Dendritic cell treated with granulocyte-macrophage colony-stimulating factor and Interleukin-4, amounts not matched to agents 40 ng/mL and 50 ng/mL, for 4 days (primary cell): ENCODE measurements around the gene HNRNPM.

Source experiments
- H3K27ac Mint-ChIP-seq: one replicate; pipeline ENCODE4 v1.8.0; 2022; ENCODE audit warnings: mild to moderate bottlenecking, mixed read lengths
- H3K27me3 Mint-ChIP-seq: one replicate; pipeline ENCODE4 v1.8.0; 2022; ENCODE audit warnings: mild to moderate bottlenecking, mixed read lengths
- H3K36me3 Mint-ChIP-seq: one replicate; pipeline ENCODE4 v1.8.0; 2022; ENCODE audit warnings: low read depth, mixed read lengths
- H3K4me1 Mint-ChIP-seq: one replicate; pipeline ENCODE4 v1.8.0; 2022; ENCODE audit warnings: low read depth, mixed read lengths
- H3K4me3 Mint-ChIP-seq: one replicate; pipeline ENCODE4 v1.8.0; 2022; ENCODE audit warnings: mild to moderate bottlenecking, moderate library complexity, mixed read lengths
- H3K9me3 Mint-ChIP-seq: one replicate; pipeline ENCODE4 v1.8.0; 2022; ENCODE audit warnings: mixed read lengths
- intact Hi-C: fragments of 100-400 bp; cut with micrococcal nuclease; formaldehyde crosslinking; loops from one replicate; pipeline ENCODE4 v1.15.0; 2022

The HNRNPM gene

DNA sequence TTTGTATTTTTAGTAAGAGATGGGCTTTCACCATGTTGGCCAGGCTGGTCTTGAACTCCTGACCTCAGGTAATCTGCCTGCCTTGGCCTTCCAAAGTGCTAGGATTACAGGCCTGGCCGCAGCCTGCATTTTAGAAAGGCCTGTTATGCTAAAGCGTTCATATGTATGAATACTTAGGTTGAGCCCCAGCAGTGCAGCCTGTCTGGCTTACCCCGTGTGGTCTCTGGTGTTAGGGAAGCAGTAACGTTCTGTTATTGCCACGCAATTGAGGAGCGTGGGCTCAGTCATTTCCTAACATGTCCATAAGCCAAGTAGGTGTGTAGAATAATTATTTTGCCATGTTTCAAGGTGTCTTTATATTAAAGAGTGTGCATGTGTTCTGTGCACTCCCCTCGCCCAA, 14.3 kb downstream of the HNRNPM start:
- Mint-ChIP-seq H3K4me1 (peaks cover 47% of the 10 kb centered on the region), H3K27me3 (no peaks in the 10 kb centered on the region), H3K4me3 (no peak overlapping the region), H3K27ac (no peak overlapping the region), H3K9me3 (no peaks in the 10 kb centered on the region), H3K36me3 (peaks cover 87% of the 10 kb centered on the region)
- intact Hi-C loops = no loop called here

DNA sequence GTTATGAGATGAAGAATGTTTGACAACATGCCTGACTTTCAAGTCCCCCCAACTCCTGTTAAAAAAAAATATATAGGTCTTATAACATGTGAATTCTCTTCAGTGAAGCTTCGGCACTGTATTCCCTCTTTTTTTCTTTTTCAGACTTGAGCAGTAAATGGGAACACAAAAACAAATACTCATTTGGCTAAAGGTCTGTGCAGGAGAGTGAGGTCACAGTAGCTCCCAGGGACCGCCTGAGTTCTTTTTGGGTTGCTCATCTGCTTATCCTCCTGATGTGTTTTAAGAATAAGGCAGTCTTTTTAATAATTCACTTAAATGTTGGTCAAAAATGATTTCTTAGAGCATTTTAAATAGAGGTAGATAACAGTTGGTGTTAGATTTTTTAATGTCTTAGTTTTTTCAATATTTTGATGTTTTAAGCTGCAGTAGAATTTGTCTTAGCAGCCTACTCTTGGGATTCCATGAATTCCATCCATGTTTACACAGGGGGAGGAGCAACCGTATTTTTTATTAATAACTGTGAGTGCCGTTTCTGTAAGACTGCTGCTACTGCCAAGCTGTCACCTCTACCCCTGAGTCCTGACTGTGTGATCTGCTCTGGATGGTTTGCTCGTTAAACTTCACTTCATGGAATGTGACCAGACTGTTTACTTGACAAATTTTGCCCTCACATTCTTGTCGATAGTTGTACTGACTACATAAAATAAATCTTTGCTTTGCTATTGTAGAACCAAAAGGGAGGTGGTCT, 14.9 kb downstream of the HNRNPM start:
- Mint-ChIP-seq H3K4me1 (peaks cover 41% of the 10 kb centered on the region), H3K27me3 (no peaks in the 10 kb centered on the region), H3K36me3 (peaks cover 87% of the 10 kb centered on the region), H3K27ac (no peak overlapping the region), H3K4me3 (no peak overlapping the region), H3K9me3 (no peaks in the 10 kb centered on the region)
- intact Hi-C loops = no loop called here

DNA sequence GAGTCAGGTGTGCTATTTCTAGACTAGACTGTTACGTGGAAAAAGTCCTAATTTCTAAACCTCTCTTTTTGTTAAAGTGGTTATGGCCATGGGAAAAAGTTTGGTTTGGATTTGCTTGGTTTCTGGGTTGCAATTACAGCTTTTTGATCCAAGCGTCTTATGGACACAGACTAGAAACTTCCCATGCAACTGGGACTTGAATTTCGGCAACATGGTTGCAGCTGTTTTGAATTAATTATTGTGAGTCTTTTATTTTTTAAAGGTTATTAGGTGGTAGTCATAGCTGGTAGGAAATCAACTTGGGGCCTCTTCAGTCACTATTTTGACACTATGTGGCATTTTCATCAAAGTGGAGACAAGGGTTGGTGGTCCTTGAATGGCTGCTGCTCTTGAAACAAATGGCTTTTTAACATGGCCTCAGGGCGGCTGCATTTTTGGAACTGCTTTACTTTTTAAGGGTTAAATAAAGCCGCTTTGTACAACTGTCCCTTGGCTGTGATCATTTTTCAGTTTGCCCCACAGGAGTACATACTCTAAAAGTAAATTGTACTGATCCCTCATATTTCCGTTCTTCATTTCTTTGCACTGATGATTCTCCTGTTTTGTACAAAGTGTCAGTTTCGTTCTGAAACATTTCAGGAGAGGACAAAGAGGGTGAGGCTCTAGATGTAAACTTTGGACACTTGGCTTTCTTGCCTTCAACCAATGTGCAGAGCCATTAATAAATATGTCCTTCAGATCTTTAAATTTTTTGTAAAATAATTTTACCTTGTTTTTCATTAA, 15.9 kb downstream of the HNRNPM start:
- peaks cover 39% of the 10 kb centered on the region for H3K4me1 Mint-ChIP-seq
- H3K27ac Mint-ChIP-seq = no peak overlapping the region
- H3K4me3 Mint-ChIP-seq = no peak overlapping the region

DNA sequence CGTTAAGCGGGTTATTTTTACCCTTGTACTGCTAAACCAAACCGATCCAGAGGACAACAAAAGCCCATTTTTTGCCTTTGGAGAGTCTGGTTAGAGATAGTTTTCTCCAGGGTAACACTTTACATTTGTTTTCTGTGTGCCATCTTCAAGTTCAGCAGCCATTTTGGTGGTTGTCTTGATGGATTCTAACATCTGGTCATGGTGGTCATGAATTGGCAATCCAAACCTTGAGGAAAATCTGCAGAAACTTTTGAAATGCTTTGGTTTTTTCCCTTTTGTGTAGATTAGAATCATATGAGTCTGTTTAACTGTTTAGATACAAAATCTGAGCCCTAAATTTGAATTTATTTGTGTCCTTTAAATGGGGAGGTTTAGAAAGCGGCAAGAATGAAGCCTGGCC, 16.6 kb downstream of the HNRNPM start:
- Mint-ChIP-seq H3K9me3 (no peaks in the 10 kb centered on the region), H3K4me1 (peaks cover 34% of the 10 kb centered on the region), H3K36me3 (peaks cover 87% of the 10 kb centered on the region), H3K27me3 (no peaks in the 10 kb centered on the region), H3K27ac (no peak overlapping the region), H3K4me3 (no peak overlapping the region)
- intact Hi-C loops = no loop called here

More for the DNA sequence above, 15.9 kb downstream of the HNRNPM start:
- Mint-ChIP-seq H3K27me3 (no peaks in the 10 kb centered on the region), H3K9me3 (no peaks in the 10 kb centered on the region), H3K36me3 (peaks cover 87% of the 10 kb centered on the region)
- intact Hi-C loops = no loop called here

DNA sequence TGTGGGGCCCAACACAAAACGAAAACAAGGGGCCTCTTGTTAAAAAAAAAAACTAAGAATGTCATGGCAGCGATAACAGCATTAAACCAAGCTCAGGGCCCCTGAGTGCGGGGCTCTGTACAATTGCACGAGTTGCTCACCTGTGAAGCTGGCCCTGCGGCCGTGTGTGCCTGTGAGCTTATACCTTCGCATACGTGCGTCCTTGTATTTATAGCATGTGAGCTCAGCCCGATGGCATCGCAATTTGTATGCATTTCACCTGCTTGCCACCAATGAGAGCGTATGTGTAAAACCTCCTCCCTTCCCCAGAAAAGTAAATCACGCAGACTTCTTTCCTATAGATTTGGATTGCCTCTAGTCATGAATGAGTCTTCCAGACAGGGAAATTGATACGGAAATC, 17.1 kb downstream of the HNRNPM start:
- no peak overlapping the region for H3K27ac Mint-ChIP-seq
- no peaks in the 10 kb centered on the region for H3K9me3 Mint-ChIP-seq
- H3K4me1 Mint-ChIP-seq = peaks cover 29% of the 10 kb centered on the region
- H3K4me3 Mint-ChIP-seq = no peak overlapping the region
- peaks cover 87% of the 10 kb centered on the region for H3K36me3 Mint-ChIP-seq
- intact Hi-C loops = no loop called here
- H3K27me3 Mint-ChIP-seq = no peaks in the 10 kb centered on the region

DNA sequence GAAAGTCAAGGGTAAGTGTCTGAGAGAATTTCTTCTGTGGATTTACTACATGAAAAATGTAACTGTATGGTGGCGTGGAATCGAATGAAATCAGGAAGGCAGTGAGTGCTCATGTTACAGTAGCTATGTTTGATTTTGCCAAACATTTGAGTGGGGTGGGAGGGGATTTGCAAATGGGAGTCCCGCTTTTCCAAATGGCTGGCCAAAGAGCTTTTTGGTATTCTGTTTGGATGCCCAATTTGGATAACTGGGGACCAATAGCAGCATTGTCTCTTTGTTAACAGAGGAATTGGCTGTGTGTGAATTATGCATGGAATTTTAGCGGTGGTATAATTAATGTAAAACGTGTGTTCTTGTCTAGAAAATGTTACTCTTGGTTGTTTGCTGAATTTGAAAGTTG, 17.8 kb downstream of the HNRNPM start:
- Mint-ChIP-seq H3K27ac (no peak overlapping the region), H3K27me3 (no peaks in the 10 kb centered on the region), H3K4me1 (peaks cover 29% of the 10 kb centered on the region), H3K36me3 (peaks cover 90% of the 10 kb centered on the region), H3K9me3 (no peaks in the 10 kb centered on the region), H3K4me3 (no peak overlapping the region)
- intact Hi-C loops = no loop called here

DNA sequence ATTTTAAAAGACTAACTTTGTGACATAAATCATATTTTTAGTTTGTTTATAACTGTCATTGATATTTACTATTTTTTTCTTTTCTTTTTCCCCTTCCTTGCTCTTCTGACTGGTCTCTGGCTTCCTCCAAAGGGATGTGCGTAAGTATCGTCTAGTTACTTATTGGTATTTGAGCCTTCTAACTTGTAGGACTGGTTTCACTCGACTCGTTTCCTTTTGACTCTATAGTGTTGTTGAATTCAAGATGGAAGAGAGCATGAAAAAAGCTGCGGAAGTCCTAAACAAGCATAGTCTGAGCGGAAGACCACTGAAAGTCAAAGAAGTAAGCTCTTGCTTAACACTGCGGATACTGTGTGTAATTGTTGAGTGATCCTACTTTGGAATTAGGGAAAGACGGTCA, 18.6 kb downstream of the HNRNPM start:
- H3K9me3 Mint-ChIP-seq = no peaks in the 10 kb centered on the region
- peaks cover 94% of the 10 kb centered on the region for H3K36me3 Mint-ChIP-seq
- intact Hi-C loops = no loop called here
- no peak overlapping the region for H3K27ac Mint-ChIP-seq
- H3K4me1 Mint-ChIP-seq = peaks cover 29% of the 10 kb centered on the region
- no peaks in the 10 kb centered on the region for H3K27me3 Mint-ChIP-seq
- no peak overlapping the region for H3K4me3 Mint-ChIP-seq

DNA sequence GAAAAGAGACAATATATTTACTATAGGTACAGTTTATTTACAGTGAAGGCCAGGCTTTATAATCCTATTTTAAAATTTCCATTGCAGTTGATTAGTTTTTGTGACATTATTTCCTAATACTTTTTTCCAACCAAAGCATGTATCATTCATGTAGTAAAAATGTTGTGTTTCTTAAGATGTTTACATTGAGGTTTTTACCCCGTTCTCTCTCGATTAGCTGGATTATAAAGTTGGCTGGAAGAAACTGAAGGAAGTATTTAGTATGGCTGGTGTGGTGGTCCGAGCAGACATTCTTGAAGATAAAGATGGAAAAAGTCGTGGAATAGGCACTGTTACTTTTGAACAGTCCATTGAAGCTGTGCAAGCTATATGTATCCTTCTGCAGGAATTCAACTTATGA, 21.2 kb downstream of the HNRNPM start:
- no peaks in the 10 kb centered on the region for H3K27me3 Mint-ChIP-seq
- peaks cover 97% of the 10 kb centered on the region for H3K36me3 Mint-ChIP-seq
- H3K27ac Mint-ChIP-seq = no peak overlapping the region
- no peaks in the 10 kb centered on the region for H3K9me3 Mint-ChIP-seq
- peaks cover 24% of the 10 kb centered on the region for H3K4me1 Mint-ChIP-seq
- intact Hi-C loops = no loop called here
- H3K4me3 Mint-ChIP-seq = no peak overlapping the region

DNA sequence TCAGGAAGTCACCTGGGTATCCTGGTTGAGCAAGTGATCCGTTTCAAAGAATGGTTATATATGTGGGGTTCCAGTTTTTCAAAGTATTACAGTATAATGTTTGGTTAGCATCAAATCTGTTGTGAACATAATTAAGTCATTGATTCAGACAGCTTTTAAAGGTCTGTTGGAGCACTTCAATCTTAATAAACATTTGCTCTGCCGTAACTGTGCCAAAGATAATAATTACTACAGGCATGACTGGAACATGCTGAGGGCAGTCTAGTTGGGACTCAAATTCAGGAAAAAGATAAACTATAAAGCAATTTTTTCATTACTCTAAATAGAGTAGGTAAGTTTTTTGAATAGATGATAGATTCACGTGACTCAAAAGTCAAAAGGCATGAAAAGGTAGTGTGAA, 23.3 kb downstream of the HNRNPM start:
- H3K27me3 Mint-ChIP-seq = no peaks in the 10 kb centered on the region
- H3K27ac Mint-ChIP-seq = no peak overlapping the region
- peaks cover 35% of the 10 kb centered on the region for H3K4me1 Mint-ChIP-seq
- peaks cover 100% of the 10 kb centered on the region for H3K36me3 Mint-ChIP-seq
- intact Hi-C loops = no loop called here
- H3K4me3 Mint-ChIP-seq = no peak overlapping the region
- no peaks in the 10 kb centered on the region for H3K9me3 Mint-ChIP-seq

DNA sequence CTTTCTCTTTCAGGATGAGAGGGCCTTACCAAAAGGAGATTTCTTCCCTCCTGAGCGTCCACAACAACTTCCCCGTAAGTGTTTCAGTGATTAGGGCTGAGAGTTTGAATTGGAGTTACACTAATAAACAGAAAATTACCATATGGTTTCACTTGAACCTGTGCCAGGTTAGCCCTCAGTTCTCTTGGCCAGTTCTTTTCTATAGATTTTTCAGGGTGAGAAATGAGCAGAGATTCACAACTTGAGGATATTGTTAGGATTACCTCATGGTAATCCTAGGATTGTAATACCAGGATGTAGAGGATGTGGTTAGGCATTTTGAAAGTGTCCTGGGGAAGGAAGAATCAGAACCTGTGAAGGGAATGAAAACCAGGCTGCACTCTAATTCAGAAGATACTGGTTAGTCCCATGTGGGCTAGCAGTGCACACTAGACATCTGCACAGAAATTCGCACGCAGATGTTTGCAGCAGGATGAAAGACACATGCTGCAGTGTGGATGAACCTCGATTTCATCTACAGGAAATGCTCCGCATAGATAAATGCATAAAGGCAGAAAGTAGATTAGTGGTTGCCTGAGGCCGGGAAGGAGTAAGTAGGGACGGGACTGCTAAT, 24.1 kb downstream of the HNRNPM start:
- intact Hi-C loops = no loop called here
- no peaks in the 10 kb centered on the region for H3K27me3 Mint-ChIP-seq
- H3K36me3 Mint-ChIP-seq = peaks cover 100% of the 10 kb centered on the region
- H3K4me1 Mint-ChIP-seq = peaks cover 43% of the 10 kb centered on the region
- H3K4me3 Mint-ChIP-seq = no peak overlapping the region
- no peak overlapping the region for H3K27ac Mint-ChIP-seq
- H3K9me3 Mint-ChIP-seq = no peaks in the 10 kb centered on the region

DNA sequence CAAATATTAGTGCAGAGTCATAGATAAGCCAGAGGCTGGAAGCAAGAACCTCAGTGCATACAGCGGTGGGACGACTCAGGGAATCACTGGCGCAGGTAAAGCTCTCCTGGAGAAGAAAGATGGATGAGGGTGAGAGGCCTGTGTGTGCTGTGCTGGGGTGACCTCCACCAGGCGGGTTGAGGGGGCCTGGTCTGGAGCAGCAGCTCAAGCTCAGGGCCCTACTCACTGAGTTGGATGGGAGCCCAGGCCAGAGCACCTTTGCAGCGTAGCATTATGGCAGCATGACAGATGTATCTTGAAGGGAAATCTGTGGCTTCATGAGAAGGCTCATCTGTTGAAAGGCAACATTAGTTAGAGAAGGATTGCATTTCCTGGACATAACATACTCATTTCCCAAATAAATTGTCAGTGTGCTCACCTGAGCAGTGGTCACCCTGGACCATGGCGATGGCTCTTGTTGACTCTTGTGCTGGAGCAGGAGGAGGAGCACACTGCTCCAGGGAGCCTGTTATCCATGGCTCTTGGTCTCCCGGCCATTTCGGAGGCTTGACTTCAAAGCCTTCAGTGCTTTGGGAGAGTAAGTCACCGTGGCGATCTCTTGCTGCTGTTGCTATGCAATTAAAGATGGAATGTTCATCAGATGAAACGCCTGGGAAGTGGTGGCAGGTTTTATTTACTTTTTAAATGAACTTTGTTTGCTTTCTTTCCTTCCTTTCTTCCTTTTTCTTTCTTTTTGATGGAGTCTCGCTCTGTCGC, 25.0 kb downstream of the HNRNPM start:
- intact Hi-C loops = no loop called here
- H3K9me3 Mint-ChIP-seq = no peaks in the 10 kb centered on the region
- no peak overlapping the region for H3K4me3 Mint-ChIP-seq
- peaks cover 100% of the 10 kb centered on the region for H3K36me3 Mint-ChIP-seq
- H3K27ac Mint-ChIP-seq = no peak overlapping the region
- peaks cover 49% of the 10 kb centered on the region for H3K4me1 Mint-ChIP-seq
- no peaks in the 10 kb centered on the region for H3K27me3 Mint-ChIP-seq

DNA sequence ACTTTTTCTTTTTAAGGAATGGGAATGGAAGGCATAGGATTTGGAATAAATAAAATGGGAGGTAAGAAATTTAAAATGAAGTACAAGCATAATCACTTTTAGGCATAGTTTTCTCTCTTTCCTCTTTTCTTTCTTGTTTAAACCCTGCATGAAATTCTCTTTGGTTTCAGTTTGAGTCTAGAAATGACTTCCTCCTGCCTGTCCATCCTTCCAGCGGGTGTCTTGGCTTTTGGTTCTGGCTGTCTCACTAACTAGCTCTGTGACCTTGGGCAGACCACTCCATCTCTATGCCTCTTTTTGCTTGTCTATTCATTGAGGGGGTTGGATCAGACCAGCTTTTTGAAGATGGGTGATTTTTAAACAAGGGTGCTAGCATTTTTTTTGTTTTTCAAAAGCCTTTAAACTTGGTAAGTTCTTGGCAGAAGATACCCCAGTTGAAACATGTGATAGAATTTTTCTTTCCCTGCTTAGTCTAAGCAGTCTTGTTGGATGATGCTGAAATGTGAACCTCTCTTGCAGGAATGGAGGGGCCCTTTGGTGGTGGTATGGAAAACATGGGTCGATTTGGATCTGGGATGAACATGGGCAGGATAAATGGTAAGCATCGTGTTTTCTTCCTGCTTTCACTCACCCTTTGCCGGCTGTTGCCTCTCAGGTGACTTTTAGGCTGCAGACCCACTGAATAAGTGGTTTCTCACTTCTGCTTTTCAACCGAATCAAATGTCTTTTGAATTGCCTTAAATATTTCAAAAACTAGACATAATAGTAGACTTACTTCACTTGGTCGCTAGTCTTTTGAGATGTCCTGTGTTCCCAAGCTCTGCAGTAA, 29.1 kb downstream of the HNRNPM start:
- Mint-ChIP-seq H3K4me1 (peaks cover 63% of the 10 kb centered on the region), H3K4me3 (peak overlapping the region; percentile 14), H3K27me3 (no peaks in the 10 kb centered on the region)

DNA sequence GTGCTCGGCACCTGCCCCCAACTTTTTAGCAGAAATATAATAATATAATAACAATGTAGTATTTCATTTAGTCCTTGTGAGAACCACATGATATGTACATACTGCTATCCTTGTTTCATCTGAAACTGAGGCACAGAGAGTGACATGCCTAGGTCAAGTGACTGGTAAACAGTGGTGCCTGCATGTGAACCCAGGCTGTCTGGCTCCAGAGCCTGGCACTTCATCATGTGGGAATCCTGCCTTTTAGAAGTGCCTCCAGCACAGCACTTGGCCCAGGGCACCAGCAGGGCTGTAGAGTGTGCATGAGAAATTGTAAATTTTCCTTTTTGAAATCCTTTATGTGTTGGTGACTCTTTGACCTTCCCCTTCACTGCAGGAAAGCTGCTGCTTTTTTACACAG, 30.2 kb downstream of the HNRNPM start:
- H3K4me1 Mint-ChIP-seq = peaks cover 63% of the 10 kb centered on the region
- no peaks in the 10 kb centered on the region for H3K9me3 Mint-ChIP-seq
- no peak overlapping the region for H3K4me3 Mint-ChIP-seq
- intact Hi-C loops = no loop called here
- H3K27me3 Mint-ChIP-seq = no peaks in the 10 kb centered on the region
- H3K36me3 Mint-ChIP-seq = peaks cover 98% of the 10 kb centered on the region
- no peak overlapping the region for H3K27ac Mint-ChIP-seq

More for the DNA sequence above, 29.1 kb downstream of the HNRNPM start:
- H3K9me3 Mint-ChIP-seq = no peaks in the 10 kb centered on the region
- intact Hi-C loops = no loop called here
- H3K36me3 Mint-ChIP-seq = peaks cover 100% of the 10 kb centered on the region
- H3K27ac Mint-ChIP-seq = peak overlapping the region; percentile 85
